Esophagus mucosa (tissue), 1 donor: Measurements from ENCODE around the gene TMEM240. TPM values are rescaled to one million over a fixed set of nuclear protein-coding genes. Genes with fewer than 3 reads are reported as not detected.
"Not testable (repeated sequence)": the region's sequence is repeated elsewhere in the genome, so short reads cannot be mapped to it uniquely, and the experiment has no call there.

Experiments used
- ATAC-seq: fragments of 200-7000 bp; cut with Tn5 transposase; one replicate; pipeline ENCODE4 v1.9.1; 2020
- total RNA-seq: library from RNA; stranded (reverse); gene quantifications from one replicate; pipeline ENCODE4 v1.2.4, GENCODE V29; 2023
- donor health status: DM: yes; HTN: yes; CAD: no.

Gene TMEM240
- total RNA-seq: not detected

DNA sequence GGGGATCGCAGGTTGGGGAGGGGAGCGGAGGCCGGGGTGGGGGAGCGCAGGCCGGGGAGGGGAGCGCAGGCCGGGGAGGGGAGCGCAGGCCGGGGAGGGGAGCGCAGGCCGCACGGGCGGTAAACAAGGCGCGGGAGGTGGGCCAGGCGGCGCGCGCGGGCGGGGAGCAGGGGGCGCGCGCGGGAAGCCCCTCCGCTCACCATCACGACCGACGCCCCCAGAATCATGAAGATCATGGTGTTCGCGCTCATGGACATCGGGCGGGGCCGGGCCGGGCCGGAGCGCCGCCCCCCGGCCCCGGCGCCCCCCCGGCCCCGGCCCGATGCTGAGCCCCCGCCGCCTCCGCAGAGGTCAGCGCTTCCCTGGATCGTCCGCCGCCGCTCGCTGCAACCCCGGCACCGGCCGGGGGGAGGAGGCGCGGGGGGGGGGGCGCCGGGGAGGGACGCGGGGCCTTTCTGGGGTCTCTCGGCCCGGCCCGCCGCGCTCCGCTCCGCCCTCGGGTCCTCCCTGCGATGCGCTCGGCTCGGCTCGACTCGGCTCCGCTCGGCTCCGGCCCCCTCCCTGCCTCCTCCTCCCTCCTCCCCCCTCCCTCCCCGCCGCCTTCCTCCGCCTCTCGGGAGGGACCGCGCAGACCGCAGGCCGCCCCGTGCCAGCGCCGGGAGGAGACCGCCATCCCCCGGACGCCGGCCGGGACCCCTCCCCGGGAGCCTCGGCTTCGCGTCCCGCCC is at the start of gene TMEM240:
TSS of gene TMEM240 (minus strand) at position 535 of the 728 bp plus-strand sequence. CDS start at position 257, 278 bp downstream.
- peak; percentile 30 for ATAC-seq

GRCh38 chr1:1583347-1584010 is 43.1 kb upstream of the TMEM240 start:
- peak; percentile 47 for ATAC-seq

GRCh38 chr1:1582585-1583346 is 42.3 kb upstream of the TMEM240 start:
- ATAC-seq: peak; percentile 35

GRCh38 chr1:1578371-1578940 is 38.0 kb upstream of the TMEM240 start:
- no peak for ATAC-seq

DNA sequence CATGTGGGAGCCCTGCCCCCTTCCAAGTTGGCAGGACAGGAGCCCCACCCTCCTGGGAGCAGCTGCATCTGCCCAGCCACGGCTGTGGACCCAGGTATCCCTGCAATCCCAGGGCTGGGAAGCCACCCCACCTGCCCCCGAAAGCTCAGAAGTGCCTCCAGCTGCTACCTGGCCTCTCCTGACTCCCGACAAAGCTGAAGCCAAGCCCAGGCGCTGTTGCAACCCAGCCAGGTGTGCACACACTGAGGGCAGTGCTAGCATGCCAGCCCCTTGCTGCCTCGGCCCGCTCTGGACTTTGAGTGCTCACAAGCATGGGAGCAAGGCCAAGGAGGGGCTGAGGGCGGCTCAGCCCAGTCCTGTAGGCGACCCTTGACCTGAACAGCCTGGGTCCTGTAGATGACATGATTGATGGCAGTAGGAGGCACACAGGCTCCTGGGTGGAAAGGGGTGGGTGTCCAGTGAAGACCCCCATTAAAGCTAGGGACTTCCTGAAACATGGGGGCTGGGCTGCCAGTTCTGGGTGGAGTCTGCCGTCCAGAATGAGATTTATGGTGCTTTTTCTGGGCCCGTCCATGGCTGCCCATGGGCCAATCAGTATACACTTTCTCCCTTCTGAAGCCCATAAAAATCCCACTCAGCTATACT is 37.1 kb upstream of the TMEM240 start:
- ATAC-seq: no peak

DNA sequence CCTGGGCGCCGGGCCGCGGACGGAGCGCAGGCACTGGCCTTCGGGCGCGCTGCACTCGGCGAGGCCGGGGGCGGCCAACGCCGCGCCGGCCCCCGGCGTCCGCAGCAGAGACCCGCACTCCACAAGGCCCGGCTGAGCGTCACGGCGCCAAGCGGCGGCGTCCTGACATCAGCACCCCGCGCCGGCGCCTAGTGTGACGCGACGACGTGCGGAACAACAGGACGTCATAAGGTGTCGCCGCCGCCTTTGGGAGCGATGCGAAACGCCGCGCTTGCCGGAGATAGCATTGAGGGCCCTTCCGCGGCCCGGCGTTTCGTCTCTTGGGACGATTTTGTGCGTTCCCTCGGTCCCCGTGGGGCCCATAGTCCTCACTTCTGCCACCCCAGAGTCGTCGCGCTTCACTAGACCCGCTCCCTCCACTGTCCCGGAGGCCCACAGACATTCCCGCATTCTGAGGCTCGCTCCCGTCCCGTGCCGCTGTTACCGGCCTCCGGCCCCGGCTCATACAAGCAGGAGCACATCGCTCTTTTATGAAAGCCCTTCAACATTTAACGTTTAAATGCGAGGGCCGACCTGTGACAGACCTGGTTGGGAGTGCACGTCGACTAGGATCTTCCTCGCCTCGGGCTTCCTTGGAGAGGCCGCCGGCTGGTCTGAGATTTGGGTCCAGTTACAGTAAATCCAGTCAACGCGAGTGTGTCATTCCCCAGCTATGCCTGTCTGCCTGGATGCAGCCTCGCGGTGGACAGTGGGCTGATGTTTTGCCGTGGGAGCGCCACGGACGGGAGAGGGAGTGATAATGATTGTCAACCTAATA is 34.5 kb upstream of the TMEM240 start, which contains the start of gene SSU72:
TSS of gene SSU72 (minus strand) at position 143 of the 817 bp plus-strand sequence. CDS start 306 bp downstream, outside the sequence.
- ATAC-seq: peak; percentile 93

DNA sequence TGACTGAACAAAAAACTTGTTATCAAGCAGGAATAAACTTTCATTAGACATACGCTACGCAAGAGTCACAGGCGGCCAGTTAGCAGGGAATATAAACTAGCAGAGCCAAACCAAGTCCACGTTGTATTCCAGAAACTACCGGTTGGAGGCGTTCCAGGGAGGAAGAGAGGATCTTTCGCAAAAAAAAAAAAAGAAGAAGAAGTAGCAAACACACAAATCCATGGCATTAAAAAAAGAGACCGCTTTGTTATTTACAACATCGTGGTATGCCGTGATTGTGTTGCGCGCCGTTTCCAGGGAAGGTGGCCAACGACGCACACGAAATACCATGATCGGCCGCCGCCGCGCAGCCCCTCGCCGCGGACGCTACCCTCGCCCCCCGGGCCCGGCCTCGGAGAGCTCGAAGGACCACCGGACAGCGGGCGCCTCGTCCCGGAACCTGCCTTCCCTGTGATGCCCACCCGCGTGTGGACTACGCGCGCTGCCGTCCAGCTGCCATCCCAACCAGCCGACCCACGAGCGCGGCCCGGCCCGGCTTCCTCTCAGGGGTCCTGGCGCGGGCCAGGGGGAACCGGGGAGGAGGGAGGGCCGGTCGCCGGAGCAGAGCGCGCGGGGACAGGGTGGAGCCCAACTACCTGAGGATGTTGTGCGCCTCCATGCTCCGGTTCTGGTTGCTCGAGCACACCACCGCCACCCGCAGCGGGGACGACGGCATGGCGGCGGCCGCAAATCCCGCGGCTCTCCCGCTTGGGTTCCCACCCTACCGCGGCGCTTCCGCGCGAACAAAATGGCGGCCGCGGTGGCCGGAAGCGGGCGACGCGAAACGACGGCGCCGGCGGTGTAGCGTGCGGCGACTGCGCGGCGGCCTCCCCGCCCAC is 33.7 kb upstream of the TMEM240 start:
- peak; percentile 73 for ATAC-seq

DNA sequence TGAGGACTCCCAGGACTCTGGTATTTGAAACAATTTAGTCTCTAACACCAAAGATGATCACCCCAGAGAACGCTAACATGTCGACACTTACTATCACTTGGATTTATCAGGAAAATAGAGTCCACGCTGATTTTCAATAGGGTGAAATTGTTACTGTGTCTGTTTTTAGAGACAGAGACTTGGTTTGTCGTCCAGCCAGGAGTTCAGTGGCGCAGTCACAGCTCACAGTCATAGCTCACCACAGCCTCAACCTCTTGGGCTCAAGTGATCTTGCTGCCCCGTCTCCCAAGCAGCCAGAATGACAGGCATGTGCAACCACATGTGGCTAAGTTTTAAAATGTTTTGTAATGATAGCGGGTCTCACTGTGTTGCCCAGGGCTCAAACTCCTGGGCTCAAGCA is 28.9 kb upstream of the TMEM240 start:
- ATAC-seq: no peak

- no peak for ATAC-seq
Measured at GRCh38 chr1:1567891-1568291, 27.5 kb upstream of the TMEM240 start.

GRCh38 chr1:1567152-1567875 is 26.9 kb upstream of the TMEM240 start:
- ATAC-seq: no peak

GRCh38 chr1:1565340-1565739 is 24.9 kb upstream of the TMEM240 start:
- no peak for ATAC-seq

DNA sequence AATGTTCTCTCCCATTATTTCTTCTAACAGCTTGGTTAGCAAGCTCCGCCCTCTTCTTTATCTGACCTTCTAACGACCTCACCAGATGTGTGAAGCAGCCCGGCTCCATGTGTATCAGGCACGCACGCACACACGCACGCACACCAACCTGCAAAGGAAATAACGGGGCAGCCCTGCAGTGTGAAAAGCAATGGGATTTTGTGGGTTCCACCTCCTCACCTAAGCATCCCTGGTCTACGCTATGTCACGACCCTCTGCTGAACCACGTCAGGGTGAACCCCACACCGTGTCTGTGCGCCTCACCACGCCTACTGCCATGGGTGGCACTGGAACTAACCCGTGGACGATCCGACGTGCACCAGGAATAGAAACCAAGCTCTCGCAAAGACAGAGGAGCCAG is 23.8 kb upstream of the TMEM240 start:
- no peak for ATAC-seq

- ATAC-seq: peak; percentile 76
Measured at GRCh38 chr1:1563688-1564087, 23.3 kb upstream of the TMEM240 start.

DNA sequence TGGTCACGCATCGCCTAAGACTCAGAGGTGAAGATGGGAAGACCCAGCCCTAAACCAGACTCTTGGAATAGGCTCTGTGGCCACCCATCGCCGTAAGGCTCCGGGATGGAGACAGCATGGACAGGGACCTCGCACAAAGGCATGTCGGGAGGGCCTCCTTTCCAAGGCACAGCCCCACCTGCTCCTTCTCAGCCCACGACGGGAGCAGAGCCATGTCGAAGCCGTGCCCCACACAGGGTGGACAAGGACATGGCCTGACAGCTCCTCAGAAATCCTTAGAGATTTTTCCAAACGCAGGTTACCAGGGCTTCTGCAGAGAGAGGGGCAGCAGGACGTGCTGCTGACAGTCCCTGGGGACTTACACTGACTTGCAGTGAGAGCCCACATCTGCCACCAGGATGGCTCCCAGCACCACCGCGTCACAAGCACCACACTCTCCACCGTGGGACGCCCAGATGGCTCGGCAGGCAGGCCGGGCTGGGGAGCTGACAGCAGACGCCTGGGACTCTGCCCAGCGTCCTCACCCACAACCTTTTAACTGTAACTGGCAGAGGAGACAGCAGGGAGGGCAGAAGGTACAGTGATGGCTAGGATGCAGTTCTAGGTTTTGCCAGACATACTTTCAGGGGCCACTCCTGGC is 22.3 kb upstream of the TMEM240 start:
- ATAC-seq: no peak

DNA sequence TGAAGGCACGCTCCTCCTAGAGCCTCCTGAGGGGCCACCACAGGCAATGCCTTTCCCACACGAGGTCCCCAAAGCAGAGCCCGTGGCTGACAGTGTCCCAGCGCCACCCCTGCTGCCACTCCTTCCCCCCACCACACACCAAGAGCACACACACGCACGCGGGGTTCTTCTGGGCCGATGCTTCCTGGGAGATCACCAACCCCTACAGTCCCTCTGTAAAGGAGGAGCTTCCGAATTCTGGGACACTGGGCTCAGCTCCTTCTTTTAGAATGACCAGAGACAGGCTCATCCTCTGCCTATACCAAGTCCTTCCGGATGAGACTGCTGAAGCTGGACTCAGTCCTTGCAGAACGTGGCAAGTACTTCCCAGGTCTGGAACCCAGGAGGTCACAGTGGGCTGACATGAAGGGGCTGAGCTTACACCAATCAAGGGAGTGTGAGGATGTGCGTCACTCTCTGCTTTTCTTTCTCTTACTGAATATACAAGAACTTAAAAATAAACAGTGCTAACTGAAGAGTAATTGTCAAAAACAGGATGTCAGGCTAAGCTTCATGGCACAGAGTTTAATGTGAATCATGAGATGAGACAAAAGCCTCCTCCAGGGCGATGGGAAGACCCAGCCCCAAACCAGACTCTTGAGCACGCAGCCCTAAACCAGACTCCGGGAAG is 21.5 kb upstream of the TMEM240 start:
- no peak for ATAC-seq

DNA sequence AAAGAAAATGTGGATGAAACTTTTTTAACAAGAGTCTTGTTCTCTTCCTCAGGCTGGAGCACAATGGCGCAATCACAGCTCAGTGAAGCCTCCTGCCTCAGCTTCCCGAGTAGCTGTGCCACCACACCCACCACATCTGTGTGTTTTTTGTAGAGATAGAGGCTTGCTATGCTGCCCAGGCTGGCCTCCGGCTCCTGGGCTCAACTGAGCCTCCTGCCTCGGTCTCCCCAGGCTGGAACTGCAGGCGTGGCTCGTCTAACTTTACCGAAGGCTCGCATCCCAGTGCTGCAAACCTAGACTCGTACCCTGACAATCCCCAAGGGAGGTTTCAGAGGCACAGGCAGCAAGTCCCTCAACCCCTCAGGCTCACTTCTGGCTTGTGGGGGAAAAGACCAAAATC is 19.8 kb upstream of the TMEM240 start:
- ATAC-seq: no peak

GRCh38 chr1:1559066-1559465 is 18.6 kb upstream of the TMEM240 start:
- peak; percentile 54 for ATAC-seq

DNA sequence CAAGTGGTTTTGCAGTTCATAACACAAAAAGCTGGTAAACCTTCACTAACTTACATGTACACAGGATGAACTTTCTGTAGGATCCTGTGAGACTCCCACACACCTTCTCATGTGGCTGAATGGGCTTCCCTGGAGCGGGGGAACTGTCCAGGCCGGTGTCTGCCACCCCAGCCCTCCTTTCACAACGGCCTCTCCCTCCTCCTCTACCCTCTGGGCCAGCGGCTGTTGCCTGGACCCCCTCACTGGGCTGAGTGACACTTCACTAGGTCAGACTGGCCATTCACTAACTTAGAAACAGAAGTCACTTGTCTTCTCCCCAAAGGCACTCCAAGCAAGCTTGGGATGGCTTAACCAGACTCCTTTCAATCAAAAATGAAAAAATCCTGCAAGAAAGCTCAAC is 18.2 kb upstream of the TMEM240 start:
- ATAC-seq: no peak

GRCh38 chr1:1557688-1558087 is 17.3 kb upstream of the TMEM240 start:
- not testable (repeated sequence) for ATAC-seq
